ENCODE measurements around the gene MRPL49. TPM values are rescaled to one million over a fixed set of nuclear protein-coding genes. Genes with fewer than 3 reads are reported as not detected.

Gene MRPL49
- total RNA-seq, 1 donor from 2014 or later: 38.8 TPM

DNA sequence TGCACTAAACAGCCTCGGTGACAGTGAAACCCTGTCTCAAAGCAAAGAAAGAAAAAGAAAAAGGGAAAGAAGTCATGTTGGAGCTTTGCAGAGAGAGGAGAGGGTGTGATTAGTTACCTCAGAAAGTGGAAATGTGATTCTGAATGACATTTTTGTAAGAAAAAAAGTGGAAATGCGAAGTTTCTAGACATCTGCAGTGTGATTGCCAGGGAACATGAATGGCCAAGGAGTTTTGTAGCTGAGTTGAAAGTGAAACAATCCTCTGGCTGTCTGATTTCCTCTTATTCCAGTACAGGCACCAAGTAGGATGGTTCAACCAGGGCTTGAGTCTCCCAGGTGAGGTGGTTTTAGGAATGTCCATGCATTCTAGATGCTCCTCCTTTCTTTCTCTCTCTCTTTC is 30.0 kb downstream of the MRPL49 start:
- Mint-ChIP-seq H3K27me3 (peaks cover 24% of the 10 kb centered on the region), H3K27ac (no peak overlapping the region), H3K4me3 (ENCODE audit: low read depth) (no peak overlapping the region), H3K4me1 (ENCODE audit: low read depth) (no peaks in the 10 kb centered on the region), H3K9me3 (ENCODE audit: low read depth) (no peaks in the 10 kb centered on the region), H3K36me3 (ENCODE audit: insufficient read depth) (no peaks in the 10 kb centered on the region)
- TF ChIP-seq, protein P1, sequence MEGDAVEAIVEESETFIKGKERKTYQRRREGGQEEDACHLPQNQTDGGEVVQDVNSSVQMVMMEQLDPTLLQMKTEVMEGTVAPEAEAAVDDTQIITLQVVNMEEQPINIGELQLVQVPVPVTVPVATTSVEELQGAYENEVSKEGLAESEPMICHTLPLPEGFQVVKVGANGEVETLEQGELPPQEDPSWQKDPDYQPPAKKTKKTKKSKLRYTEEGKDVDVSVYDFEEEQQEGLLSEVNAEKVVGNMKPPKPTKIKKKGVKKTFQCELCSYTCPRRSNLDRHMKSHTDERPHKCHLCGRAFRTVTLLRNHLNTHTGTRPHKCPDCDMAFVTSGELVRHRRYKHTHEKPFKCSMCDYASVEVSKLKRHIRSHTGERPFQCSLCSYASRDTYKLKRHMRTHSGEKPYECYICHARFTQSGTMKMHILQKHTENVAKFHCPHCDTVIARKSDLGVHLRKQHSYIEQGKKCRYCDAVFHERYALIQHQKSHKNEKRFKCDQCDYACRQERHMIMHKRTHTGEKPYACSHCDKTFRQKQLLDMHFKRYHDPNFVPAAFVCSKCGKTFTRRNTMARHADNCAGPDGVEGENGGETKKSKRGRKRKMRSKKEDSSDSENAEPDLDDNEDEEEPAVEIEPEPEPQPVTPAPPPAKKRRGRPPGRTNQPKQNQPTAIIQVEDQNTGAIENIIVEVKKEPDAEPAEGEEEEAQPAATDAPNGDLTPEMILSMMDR (IDR thresholded peaks at IDR 0.05; ENCODE audit: unreplicated experiment): no peak
- no peak for DNase-seq (ENCODE audit: low spot score, unreplicated experiment)

DNA sequence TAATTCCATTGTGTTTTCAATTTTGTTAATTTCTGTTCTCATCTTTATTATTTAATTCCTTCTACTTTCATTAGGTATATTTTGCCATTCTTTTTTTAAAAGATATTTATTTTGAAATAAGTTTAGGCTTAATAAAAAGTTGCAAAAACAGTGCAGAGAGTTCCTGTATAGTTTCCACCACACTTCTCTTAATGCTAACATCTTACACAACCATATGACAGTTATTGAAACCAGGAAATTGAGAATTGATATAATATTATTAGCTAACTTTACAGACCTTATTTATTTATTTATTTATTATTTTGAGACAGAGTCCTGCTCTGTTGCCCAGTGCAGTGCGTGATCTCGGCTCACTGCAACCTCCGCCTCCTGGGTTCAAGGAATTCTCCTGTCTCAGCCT is 34.1 kb downstream of the MRPL49 start:
- H3K4me3 Mint-ChIP-seq (ENCODE audit: low read depth): no peak overlapping the region
- TF ChIP-seq, protein P1 (IDR thresholded peaks at IDR 0.05; ENCODE audit: unreplicated experiment): no peak

GRCh38 chr11:65156926-65157325 is 34.8 kb downstream of the MRPL49 start:
- Mint-ChIP-seq H3K27me3 (peaks cover 10% of the 10 kb centered on the region), H3K4me1 (ENCODE audit: low read depth) (peaks cover 3% of the 10 kb centered on the region), H3K36me3 (ENCODE audit: insufficient read depth) (no peaks in the 10 kb centered on the region), H3K4me3 (ENCODE audit: low read depth) (no peak overlapping the region), H3K9me3 (ENCODE audit: low read depth) (no peaks in the 10 kb centered on the region), H3K27ac (no peak overlapping the region)
- TF ChIP-seq, protein P1 (IDR thresholded peaks at IDR 0.05; ENCODE audit: unreplicated experiment): no peak
- DNase-seq (ENCODE audit: low spot score, unreplicated experiment): no peak

More for the DNA sequence above, 34.1 kb downstream of the MRPL49 start:
- H3K4me1 Mint-ChIP-seq (ENCODE audit: low read depth): peaks cover 3% of the 10 kb centered on the region
- H3K27ac Mint-ChIP-seq: no peak overlapping the region
- no peaks in the 10 kb centered on the region for H3K9me3 Mint-ChIP-seq (ENCODE audit: low read depth)
- no peak for DNase-seq (ENCODE audit: low spot score, unreplicated experiment)
- peaks cover 17% of the 10 kb centered on the region for H3K27me3 Mint-ChIP-seq
- no peaks in the 10 kb centered on the region for H3K36me3 Mint-ChIP-seq (ENCODE audit: insufficient read depth)

DNA sequence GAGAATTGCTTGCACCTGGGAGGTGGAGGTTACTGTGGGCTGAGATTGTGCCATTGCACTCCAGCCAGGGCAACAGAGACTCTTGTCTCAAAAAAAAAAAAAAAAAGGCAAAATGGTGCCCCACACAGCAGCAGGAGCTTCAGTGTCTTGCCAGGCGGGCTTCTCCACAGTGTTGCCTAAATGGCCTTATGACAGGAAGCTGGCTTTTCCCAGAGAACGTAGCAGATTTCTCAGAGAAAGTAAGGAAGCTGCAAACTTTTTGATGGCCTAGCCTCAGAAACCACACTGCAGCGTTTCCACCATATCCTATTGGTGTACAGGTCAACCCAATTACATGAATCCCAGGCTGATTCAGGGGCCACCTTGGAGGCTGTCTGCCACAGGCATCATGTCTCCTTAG is 35.2 kb downstream of the MRPL49 start:
- Mint-ChIP-seq H3K27ac (no peak overlapping the region), H3K9me3 (ENCODE audit: low read depth) (no peaks in the 10 kb centered on the region), H3K4me3 (ENCODE audit: low read depth) (no peak overlapping the region), H3K4me1 (ENCODE audit: low read depth) (peaks cover 3% of the 10 kb centered on the region), H3K36me3 (ENCODE audit: insufficient read depth) (no peaks in the 10 kb centered on the region), H3K27me3 (peaks cover 7% of the 10 kb centered on the region)
- DNase-seq (ENCODE audit: low spot score, unreplicated experiment): no peak
- TF ChIP-seq, protein P1 (IDR thresholded peaks at IDR 0.05; ENCODE audit: unreplicated experiment): no peak

GRCh38 chr11:65159012-65159411 is 36.9 kb downstream of the MRPL49 start:
- TF ChIP-seq, protein P1 (IDR thresholded peaks at IDR 0.05; ENCODE audit: unreplicated experiment): no peak
- Mint-ChIP-seq H3K4me3 (ENCODE audit: low read depth) (no peak overlapping the region), H3K27me3 (no peaks in the 10 kb centered on the region), H3K36me3 (ENCODE audit: insufficient read depth) (no peaks in the 10 kb centered on the region), H3K27ac (no peak overlapping the region), H3K4me1 (ENCODE audit: low read depth) (peaks cover 3% of the 10 kb centered on the region), H3K9me3 (ENCODE audit: low read depth) (no peaks in the 10 kb centered on the region)
- DNase-seq (ENCODE audit: low spot score, unreplicated experiment): no peak

Measured in progenitor cell of endocrine pancreas (in vitro differentiated cells).